Caco-2 (cell line): ENCODE data around the gene CDK12. TPM values are rescaled to one million over a fixed set of nuclear protein-coding genes. Genes with fewer than 3 reads are reported as not detected.
"Not testable (repeated sequence)": the region's sequence is repeated elsewhere in the genome, so short reads cannot be mapped to it uniquely, and the experiment has no call there.

Experiments used
- BruUV-seq: library from RNA; stranded (reverse); fragments of 400-500 nt; replicated peaks from 2 replicates; lab custom pipeline; 2021; lab: Mats Ljungman, UMichigan
- CTCF ChIA-PET: fragments of 300-600 bp; sonication (Branson Sonifier 250); formaldehyde crosslinking; loops from one replicate; lab custom pipeline; 2022; ENCODE audit warnings: antibody characterized with exemption; lab: Charles Lee
- POLR2A ChIA-PET: fragments of 300-600 bp; sonication (Branson Sonifier 250); formaldehyde crosslinking; loops from one replicate; lab custom pipeline; 2022; ENCODE audit warnings: antibody characterized with exemption; lab: Charles Lee
- DNase-seq, 2 experiments: peaks; one replicate each; pipeline versions ENCODE4 v3.0.0 to v3.0.0-alpha.2; 2020 to 2022
- H3K27me3 ChIP-seq: replicated peaks from 2 replicates; pipeline ENCODE4 v1.6.0; 2011; ENCODE audit warnings: low read length; ENCODE audit not compliant: control insufficient read depth, insufficient read depth
- H3K36me3 ChIP-seq: 2 replicates; pipeline ENCODE4 v1.5.1; 2011; ENCODE audit warnings: low read length; ENCODE audit not compliant: control insufficient read depth, insufficient read depth
- H3K4me1 ChIP-seq: fragments of 250-450 bp; sonication (Bioruptor Pico); 2 replicates; pipeline ENCODE4 v1.5.1; 2020; ENCODE audit warnings: mild to moderate bottlenecking
- H3K4me3 ChIP-seq: 2 replicates; pipeline ENCODE4 v1.5.1; 2011; ENCODE audit warnings: low read depth, mild to moderate bottlenecking, control low read depth, low read length
- H3K9me3 ChIP-seq: fragments of 250-450 bp; sonication (Bioruptor Pico); 2 replicates; pipeline ENCODE4 v1.5.1; 2020; ENCODE audit warnings: mild to moderate bottlenecking, moderate library complexity
- H3K27ac Mint-ChIP-seq: one replicate; pipeline ENCODE4 v1.8.0; 2022; ENCODE audit warnings: mixed read lengths; ENCODE audit not compliant: unreplicated experiment
- H3K27me3 Mint-ChIP-seq: one replicate; pipeline ENCODE4 v1.8.0; 2022; ENCODE audit warnings: mixed read lengths; ENCODE audit not compliant: insufficient read depth, unreplicated experiment
- H3K36me3 Mint-ChIP-seq: one replicate; pipeline ENCODE4 v1.8.0; 2022; ENCODE audit warnings: mild to moderate bottlenecking, mixed read lengths; ENCODE audit not compliant: insufficient read depth, unreplicated experiment
- H3K4me1 Mint-ChIP-seq: one replicate; pipeline ENCODE4 v1.8.0; 2022; ENCODE audit warnings: low read depth, mixed read lengths; ENCODE audit not compliant: unreplicated experiment
- H3K4me3 Mint-ChIP-seq: one replicate; pipeline ENCODE4 v1.8.0; 2022; ENCODE audit warnings: mild to moderate bottlenecking, moderate library complexity, mixed read lengths; ENCODE audit not compliant: unreplicated experiment
- H3K9me3 Mint-ChIP-seq: one replicate; pipeline ENCODE4 v1.8.0; 2022; ENCODE audit warnings: mixed read lengths; ENCODE audit not compliant: unreplicated experiment
- CTCF ChIP-seq, 2 experiments: fragments of 200-600 bp in 1 of 2; IDR thresholded peaks; 1 replicate in 1 of 2; 2 replicates in 1 of 2; pipeline versions ENCODE4 v1.5.1 to v1.8.0; 2011 to 2022; ENCODE audit warnings: antibody characterized with exemption in 1 of 2, control low read depth in 1 of 2, inconsistent platforms in 1 of 2, low read depth in 1 of 2, low read length in 1 of 2, mild to moderate bottlenecking in 1 of 2, moderate library complexity in 1 of 2; ENCODE audit not compliant: insufficient read depth in 1 of 2, severe bottlenecking in 1 of 2, unreplicated experiment in 1 of 2
- intact Hi-C: fragments of 100-400 bp; cut with micrococcal nuclease; formaldehyde crosslinking; loops from one replicate; pipeline ENCODE4 v1.10.0; 2022; ENCODE audit not compliant: unreplicated experiment
- total RNA-seq: library from RNA; stranded (reverse); gene quantifications from 2 replicates; pipeline ENCODE4 v1.2.3, GENCODE V29; 2022

The CDK12 gene
- total RNA-seq, 1 experiment from 2014 or later: 85.5 TPM

- ChIA-PET POLR2A (interaction anchor here (0.6 kb wide), 1 partner anchor 87 kb away, joined by 3 read pairs; no protein-coding TSS in a partner anchor), CTCF (interaction anchor here (0.6 to 2.1 kb wide), 4 partner anchors 11 to 256 kb away, joined by 4 to 13 read pairs (median 4); no protein-coding TSS in a partner anchor)
- Mint-ChIP-seq H3K27ac (no peak overlapping the region), H3K4me3 (no peak overlapping the region), H3K9me3 (no peaks in the 10 kb centered on the region), H3K27me3 (no peaks in the 10 kb centered on the region), H3K4me1 (peaks cover 15% of the 10 kb centered on the region), H3K36me3 (peaks cover 8% of the 10 kb centered on the region)
- Histone ChIP-seq H3K9me3 (no peaks in the 10 kb centered on the region), H3K36me3 (no peaks in the 10 kb centered on the region), H3K27me3 (no peaks in the 10 kb centered on the region), H3K4me3 (no peak overlapping the region), H3K4me1 (peaks cover 32% of the 10 kb centered on the region)
- TF ChIP-seq CTCF (IDR thresholded peaks at IDR 0.05; ENCODE audit: insufficient read depth in 1 of 2, low read depth in 1 of 2, low read length in 1 of 2, severe bottlenecking in 1 of 2, unreplicated experiment in 1 of 2): no peak
- BruUV-seq: no TSS peak
- DNase-seq: peak in 1 of 2 experiments; percentile 16
- intact Hi-C loops: no loop called here
These were observed 75.2 kb downstream of the CDK12 start for GRCh38 chr17:39536468-39536867.

DNA sequence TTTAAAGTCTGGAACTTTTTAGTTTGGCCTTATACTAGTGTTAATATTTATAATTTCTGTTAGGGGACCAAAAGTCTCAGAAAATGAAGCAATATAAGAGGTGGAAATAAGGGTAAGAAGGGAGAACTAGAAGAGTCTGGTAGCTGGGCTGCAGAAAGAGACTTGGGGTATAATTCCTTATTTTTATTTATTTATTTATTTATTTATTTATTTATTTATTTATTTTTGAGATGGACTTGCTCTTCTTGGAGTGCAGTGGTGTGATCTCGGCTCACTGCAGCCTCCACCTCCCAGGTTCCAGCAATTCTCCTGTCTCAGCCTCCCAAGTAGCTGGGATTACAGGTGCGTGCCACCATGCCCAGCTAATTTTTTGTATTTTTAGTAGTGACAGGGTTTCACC is 76.1 kb downstream of the CDK12 start:
- H3K27me3 ChIP-seq, H3K4me3 Mint-ChIP-seq, H3K9me3 ChIP-seq, H3K27me3 Mint-ChIP-seq, H3K36me3 Mint-ChIP-seq, H3K36me3 ChIP-seq, intact Hi-C loops, DNase-seq, H3K9me3 Mint-ChIP-seq, BruUV-seq, H3K4me3 ChIP-seq, H3K27ac Mint-ChIP-seq: not testable (repeated sequence)
- peaks cover 32% of the 10 kb centered on the region for H3K4me1 ChIP-seq
- H3K4me1 Mint-ChIP-seq: peaks cover 15% of the 10 kb centered on the region
- ChIA-PET CTCF (interaction anchor here (1.0 to 2.1 kb wide), 3 partner anchors 10 to 86 kb away, joined by 4 to 13 read pairs (median 4); no protein-coding TSS in a partner anchor), POLR2A (interaction anchor here (0.8 kb wide), 1 partner anchor 217 kb away, joined by 3 read pairs; no protein-coding TSS in a partner anchor)

- Mint-ChIP-seq H3K27me3 (no peaks in the 10 kb centered on the region), H3K36me3 (no peaks in the 10 kb centered on the region), H3K4me3 (no peak overlapping the region), H3K4me1 (peaks cover 15% of the 10 kb centered on the region), H3K9me3 (no peaks in the 10 kb centered on the region), H3K27ac (no peak overlapping the region)
- no peak for TF ChIP-seq CTCF (IDR thresholded peaks at IDR 0.05; ENCODE audit: insufficient read depth in 1 of 2, low read depth in 1 of 2, low read length in 1 of 2, severe bottlenecking in 1 of 2, unreplicated experiment in 1 of 2)
- DNase-seq: no peak
- ChIA-PET CTCF (no interaction called here), POLR2A (no interaction called here)
- Histone ChIP-seq H3K4me3 (no peak overlapping the region), H3K36me3 (no peaks in the 10 kb centered on the region), H3K27me3 (no peaks in the 10 kb centered on the region), H3K4me1 (peaks cover 32% of the 10 kb centered on the region), H3K9me3 (no peaks in the 10 kb centered on the region)
- intact Hi-C loops: no loop called here
- no TSS peak for BruUV-seq
These were observed 77.6 kb downstream of the CDK12 start for GRCh38 chr17:39538866-39539265.
